Muscle layer of duodenum (tissue), 2 donors: ENCODE results near the gene ORMDL1.
"Not testable (repeated sequence)": the region's sequence is repeated elsewhere in the genome, so short reads cannot be mapped to it uniquely, and the experiment has no call there.

Experiments used
- H3K27ac ChIP-seq: one replicate; pipeline ENCODE4 v1.7.0; 2013; ENCODE audit warnings: mild to moderate bottlenecking, low read length
- H3K27me3 ChIP-seq: one replicate; pipeline ENCODE4 v1.7.0; 2013; ENCODE audit warnings: low read depth, mild to moderate bottlenecking, control low read depth, low read length
- H3K36me3 ChIP-seq, 2 donors: one replicate each; pipeline ENCODE4 v1.7.0; 2013; ENCODE audit warnings: low read length in 2 of 2, control low read depth in 1 of 2, mild to moderate bottlenecking in 1 of 2; ENCODE audit not compliant: insufficient read depth in 2 of 2, control insufficient read depth in 1 of 2
- H3K4me1 ChIP-seq, 2 donors: one replicate each; pipeline ENCODE4 v1.7.0; 2013; ENCODE audit warnings: low read length in 2 of 2, mild to moderate bottlenecking in 2 of 2, control low read depth in 1 of 2, moderate library complexity in 1 of 2; ENCODE audit not compliant: insufficient read depth in 2 of 2, control insufficient read depth in 1 of 2
- H3K4me3 ChIP-seq, 2 donors: one replicate each; pipeline ENCODE4 v1.7.0; 2013; ENCODE audit warnings: low read length in 2 of 2, low read depth in 1 of 2, mild to moderate bottlenecking in 1 of 2
- H3K9me3 ChIP-seq, 2 donors: one replicate each; pipeline ENCODE4 v1.7.0; 2013; ENCODE audit warnings: low read length in 2 of 2, control low read depth in 1 of 2, mild to moderate bottlenecking in 1 of 2; ENCODE audit not compliant: control insufficient read depth in 1 of 2
- donor health status: healthy.

The ORMDL1 gene

GRCh38 chr2:189763908-189764661 lies 20.1 kb downstream of the ORMDL1 start:
- H3K4me3 ChIP-seq: peak overlapping the region in 1 of 2 donors; percentile 85
- no peak overlapping the region for H3K27ac ChIP-seq
- peaks cover 5 to 16% of the 10 kb centered on the region in 2 donors for H3K4me1 ChIP-seq
- H3K27me3 ChIP-seq: no peaks in the 10 kb centered on the region
- peaks cover 5% of the 10 kb centered on the region in 2 donors for H3K36me3 ChIP-seq
- H3K9me3 ChIP-seq: no peaks in the 10 kb centered on the region

GRCh38 chr2:189762551-189763298 lies 21.4 kb downstream of the ORMDL1 start, which contains the start of gene OSGEPL1:
Gene OSGEPL1 (minus strand): TSS chr2:189762792. CDS start chr2:189761640, 1,152 bp downstream.
- Histone ChIP-seq H3K4me1 (peaks cover 5 to 16% of the 10 kb centered on the region in 2 donors), H3K4me3 (peak within 1 kb of the TSS; percentile 85 to 89), H3K36me3 (peaks cover 5% of the 10 kb centered on the region in 2 donors), H3K27ac (peak within 1 kb of the TSS; percentile 80), H3K9me3 (no peaks in the 10 kb centered on the region), H3K27me3 (no peaks in the 10 kb centered on the region)

DNA sequence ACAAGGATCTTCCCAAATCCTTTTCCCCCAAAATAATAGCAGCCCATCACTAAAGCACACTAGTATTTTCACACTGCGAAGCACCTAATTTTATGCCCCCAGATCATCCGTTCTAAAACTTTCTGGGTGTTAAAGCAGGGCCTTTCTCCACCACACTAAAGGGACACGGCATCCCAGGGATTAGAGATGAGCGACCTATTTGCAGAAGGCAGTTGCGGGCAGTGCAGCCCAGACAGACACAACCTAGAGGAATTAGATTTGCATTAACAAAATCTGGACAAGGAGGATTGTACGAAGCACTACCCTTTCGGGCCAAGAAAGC lies 21.9 kb downstream of the ORMDL1 start:
- Histone ChIP-seq H3K4me3 (peak overlapping the region; percentile 85 to 89), H3K27me3 (no peaks in the 10 kb centered on the region), H3K9me3 (no peaks in the 10 kb centered on the region), H3K4me1 (peaks cover 5 to 16% of the 10 kb centered on the region in 2 donors), H3K27ac (peak overlapping the region; percentile 80), H3K36me3 (peaks cover 5% of the 10 kb centered on the region in 2 donors)

- not testable (repeated sequence) for H3K27ac ChIP-seq, H3K4me3 ChIP-seq, H3K9me3 ChIP-seq, H3K27me3 ChIP-seq, H3K36me3 ChIP-seq
- peaks cover 5 to 16% of the 10 kb centered on the region in 2 donors for H3K4me1 ChIP-seq
Measured at GRCh38 chr2:189760154-189760553, 24.0 kb downstream of the ORMDL1 start.

DNA sequence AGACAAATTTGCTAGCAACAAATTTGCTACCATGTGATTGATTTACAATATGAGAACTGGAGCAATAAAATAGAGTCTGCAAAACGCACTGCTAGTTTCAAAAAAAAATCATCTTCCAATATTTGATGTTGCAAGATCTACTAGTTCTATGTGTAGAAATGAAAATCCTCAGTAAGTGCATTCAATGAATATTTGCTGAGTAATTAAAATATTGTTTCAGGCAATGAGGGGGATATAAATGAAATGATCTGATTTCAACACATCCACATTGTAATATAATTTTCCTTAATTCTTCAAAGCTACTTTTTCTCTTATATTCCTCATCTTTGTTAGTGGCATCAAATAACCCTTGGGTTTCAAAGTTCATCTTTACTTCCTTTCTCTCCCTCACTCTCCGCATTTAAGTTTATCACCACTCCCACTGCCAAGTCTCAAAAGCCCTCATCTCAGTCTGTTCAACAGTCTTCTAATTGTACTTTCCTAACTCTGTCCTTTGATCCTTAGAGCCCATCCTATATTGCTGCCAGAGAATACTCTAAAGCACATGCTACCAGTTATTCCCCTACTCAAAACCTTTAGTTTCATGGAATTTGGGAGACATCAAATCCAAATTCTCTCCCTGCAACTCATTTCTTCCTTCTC lies 27.7 kb downstream of the ORMDL1 start:
- no peak overlapping the region for H3K4me3 ChIP-seq
- H3K36me3 ChIP-seq: peaks cover 4 to 13% of the 10 kb centered on the region in 2 donors
- H3K27ac ChIP-seq: no peak overlapping the region

GRCh38 chr2:189751080-189751658 lies 33.0 kb downstream of the ORMDL1 start:
- no peaks in the 10 kb centered on the region for H3K9me3 ChIP-seq
- H3K4me3 ChIP-seq: no peak overlapping the region
- H3K27ac ChIP-seq: no peak overlapping the region
- H3K36me3 ChIP-seq: peaks cover 4 to 27% of the 10 kb centered on the region in 2 donors
- H3K4me1 ChIP-seq: no peaks in the 10 kb centered on the region
- no peaks in the 10 kb centered on the region for H3K27me3 ChIP-seq

More for the DNA sequence above, 27.7 kb downstream of the ORMDL1 start:
- Histone ChIP-seq H3K4me1 (peaks cover 0 to 2% of the 10 kb centered on the region in 2 donors), H3K27me3 (no peaks in the 10 kb centered on the region), H3K9me3 (no peaks in the 10 kb centered on the region)

GRCh38 chr2:189729430-189729829 lies 54.7 kb downstream of the ORMDL1 start:
- no peaks in the 10 kb centered on the region for H3K9me3 ChIP-seq
- peaks cover 5 to 9% of the 10 kb centered on the region in 2 donors for H3K36me3 ChIP-seq
- no peaks in the 10 kb centered on the region for H3K4me1 ChIP-seq
- H3K27me3 ChIP-seq: no peaks in the 10 kb centered on the region
- no peak overlapping the region for H3K27ac ChIP-seq
- H3K4me3 ChIP-seq: no peak overlapping the region

DNA sequence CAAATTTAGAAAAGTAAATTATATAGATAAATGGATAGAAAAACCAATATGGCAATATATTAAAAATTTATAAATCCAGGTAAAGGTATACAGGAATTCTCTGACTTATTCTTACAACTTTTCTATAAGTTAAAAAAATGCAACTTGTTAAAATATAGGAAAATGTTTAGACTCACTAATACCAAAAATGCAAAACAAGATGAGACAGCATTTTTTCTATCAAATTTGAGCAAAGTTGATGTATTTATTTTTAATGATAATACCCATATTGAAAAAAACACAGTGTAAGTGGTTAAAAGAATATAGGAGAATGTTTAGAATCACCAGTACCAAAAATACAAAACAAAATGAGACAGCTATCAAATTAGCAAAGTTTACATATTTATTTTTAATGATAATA lies 57.3 kb downstream of the ORMDL1 start:
- Histone ChIP-seq H3K4me1 (no peaks in the 10 kb centered on the region), H3K4me3 (no peak overlapping the region), H3K9me3 (no peaks in the 10 kb centered on the region), H3K36me3 (peaks cover 0 to 1% of the 10 kb centered on the region in 2 donors), H3K27ac (no peak overlapping the region), H3K27me3 (no peaks in the 10 kb centered on the region)

- no peaks in the 10 kb centered on the region for H3K27me3 ChIP-seq
- H3K9me3 ChIP-seq: no peaks in the 10 kb centered on the region
- no peaks in the 10 kb centered on the region for H3K4me1 ChIP-seq
- H3K4me3 ChIP-seq: no peak overlapping the region
- no peak overlapping the region for H3K27ac ChIP-seq
- peaks cover 0 to 7% of the 10 kb centered on the region in 2 donors for H3K36me3 ChIP-seq
Measured at GRCh38 chr2:189726271-189726670, 57.9 kb downstream of the ORMDL1 start.

DNA sequence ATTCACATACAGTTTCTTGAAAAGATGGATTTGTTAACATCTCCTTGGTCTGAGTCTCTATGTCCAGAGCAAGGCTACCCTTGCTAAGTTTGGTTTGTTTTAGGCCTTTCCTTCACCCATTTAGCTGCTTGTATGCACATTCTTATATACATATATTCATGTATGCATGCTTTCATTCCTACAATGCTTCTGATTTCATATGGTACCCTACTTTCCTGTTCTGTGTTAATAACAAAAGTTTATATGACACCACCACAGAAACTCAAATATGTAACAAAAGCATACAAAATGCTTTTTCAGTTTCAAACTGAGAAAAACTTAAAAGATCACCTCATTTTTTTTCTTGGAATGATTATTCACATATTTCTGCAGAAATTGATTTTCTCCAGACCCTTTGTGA lies 60.9 kb downstream of the ORMDL1 start:
- H3K27ac ChIP-seq: no peak overlapping the region
- H3K27me3 ChIP-seq: no peaks in the 10 kb centered on the region
- H3K9me3 ChIP-seq: no peaks in the 10 kb centered on the region

More for the DNA sequence above, 60.9 kb downstream of the ORMDL1 start:
- no peak overlapping the region for H3K4me3 ChIP-seq
- peaks cover 0 to 8% of the 10 kb centered on the region in 2 donors for H3K36me3 ChIP-seq
- H3K4me1 ChIP-seq: no peaks in the 10 kb centered on the region
